CD14-positive monocyte (primary cell): Measurements from ENCODE around the gene CFAP20DC. TPM values are rescaled to one million over a fixed set of nuclear protein-coding genes. Genes with fewer than 3 reads are reported as not detected.

Experiments used
- DNase-seq, 3 donors: peaks; one replicate each; pipeline ENCODE4 v3.0.0-alpha.2; 2011 to 2022
- H2AFZ ChIP-seq: 2 replicates; pipeline ENCODE4 v1.6.0; 2012; ENCODE audit warnings: mild to moderate bottlenecking, low read depth, low read length, inconsistent platforms; ENCODE audit not compliant: insufficient read depth, poor library complexity, severe bottlenecking
- H3K27ac ChIP-seq, 2 donors: 1 replicate in 1 of 2; 2 replicates in 1 of 2; pipeline ENCODE4 v1.5.1; 2012 to 2013; ENCODE audit warnings: low read length in 2 of 2, control low read depth in 1 of 2, inconsistent platforms in 1 of 2, low read depth in 1 of 2, mild to moderate bottlenecking in 1 of 2
- H3K27me3 ChIP-seq, 2 donors: one replicate each; pipeline versions ENCODE4 v1.6.0 to v1.6.1; 2011 to 2013; ENCODE audit warnings: low read length in 2 of 2; ENCODE audit not compliant: control insufficient read depth in 2 of 2, insufficient read depth in 2 of 2
- H3K36me3 ChIP-seq, 2 donors: replicated peaks in 1 of 2; 1 replicate in 1 of 2; 2 replicates in 1 of 2; pipeline versions ENCODE4 v1.5.1 to v1.6.1; 2012 to 2013; ENCODE audit warnings: low read length in 2 of 2, control low read depth in 1 of 2, inconsistent platforms in 1 of 2, mild to moderate bottlenecking in 1 of 2; ENCODE audit not compliant: insufficient read depth in 2 of 2, control insufficient read depth in 1 of 2
- H3K4me1 ChIP-seq, 2 donors: 1 replicate in 1 of 2; 2 replicates in 1 of 2; pipeline versions ENCODE4 v1.5.1 to v1.6.1; 2012 to 2013; ENCODE audit warnings: low read length in 2 of 2, control low read depth in 1 of 2, inconsistent platforms in 1 of 2, mild to moderate bottlenecking in 1 of 2, moderate library complexity in 1 of 2; ENCODE audit not compliant: insufficient read depth in 2 of 2, control insufficient read depth in 1 of 2
- H3K4me2 ChIP-seq: replicated peaks from 2 replicates; pipeline ENCODE3; 2012; ENCODE audit warnings: low read length, moderate library complexity, mild to moderate bottlenecking; ENCODE audit not compliant: poor library complexity, severe bottlenecking; ENCODE audit errors: extremely low read depth
- H3K4me3 ChIP-seq, 3 experiments: fragments of 200-600 bp in 1 of 3; sonication (generic) in 1 of 3; replicated peaks in 1 of 3; 1 replicate in 2 of 3; 2 replicates in 1 of 3; pipeline ENCODE4 v1.5.1; 2011 to 2013; ENCODE audit warnings: low read length in 3 of 3, mild to moderate bottlenecking in 3 of 3, control low read depth in 2 of 3, low read depth in 2 of 3, inconsistent platforms in 1 of 3, moderate library complexity in 1 of 3
- H3K79me2 ChIP-seq: 2 replicates; pipeline ENCODE4 v1.6.0; 2012; ENCODE audit warnings: mild to moderate bottlenecking, control low read depth, inconsistent platforms, low read length, moderate library complexity; ENCODE audit not compliant: insufficient read depth
- H3K9ac ChIP-seq: 2 replicates; pipeline ENCODE4 v1.6.0; 2017; ENCODE audit warnings: low read length, mild to moderate bottlenecking; ENCODE audit not compliant: insufficient read depth, poor library complexity, severe bottlenecking
- H3K9me3 ChIP-seq, 2 donors: replicated peaks in 1 of 2; 1 replicate in 1 of 2; 2 replicates in 1 of 2; pipeline versions ENCODE4 v1.5.1 to v1.6.1; 2012 to 2013; ENCODE audit warnings: low read length in 2 of 2, control low read depth in 1 of 2; ENCODE audit not compliant: control insufficient read depth in 1 of 2, insufficient read depth in 1 of 2
- H4K20me1 ChIP-seq: 2 replicates; pipeline ENCODE4 v1.6.0; 2012; ENCODE audit warnings: mild to moderate bottlenecking, low read length, control low read depth, moderate library complexity; ENCODE audit not compliant: insufficient read depth
- H3K27ac Mint-ChIP-seq, 7 donors: one replicate each; pipeline ENCODE4 v1.8.0; 2020; ENCODE audit warnings: mild to moderate bottlenecking in 7 of 7, mixed read lengths in 7 of 7, moderate library complexity in 6 of 7, inconsistent platforms in 2 of 7
- H3K27me3 Mint-ChIP-seq, 3 donors: one replicate each; pipeline ENCODE4 v1.8.0; 2021 to 2022; ENCODE audit warnings: low read depth in 3 of 3, mild to moderate bottlenecking in 3 of 3, mixed read lengths in 3 of 3, moderate library complexity in 3 of 3, inconsistent platforms in 1 of 3
- H3K36me3 Mint-ChIP-seq, 2 donors: one replicate each; pipeline ENCODE4 v1.8.0; 2020; ENCODE audit warnings: mixed read lengths in 2 of 2, inconsistent platforms in 1 of 2, mild to moderate bottlenecking in 1 of 2
- H3K4me1 Mint-ChIP-seq: one replicate; pipeline ENCODE4 v1.8.0; 2020; ENCODE audit warnings: mild to moderate bottlenecking, mixed read lengths
- H3K4me3 Mint-ChIP-seq, 2 donors: one replicate each; pipeline ENCODE4 v1.8.0; 2020; ENCODE audit warnings: mild to moderate bottlenecking in 2 of 2, mixed read lengths in 2 of 2, moderate library complexity in 1 of 2
- H3K9me3 Mint-ChIP-seq, 7 donors: one replicate each; pipeline ENCODE4 v1.8.0; 2020 to 2022; ENCODE audit warnings: mixed read lengths in 7 of 7, mild to moderate bottlenecking in 6 of 7, moderate library complexity in 6 of 7, inconsistent platforms in 2 of 7
- CTCF ChIP-seq: fragments of 200-600 bp; IDR thresholded peaks from one replicate; pipeline ENCODE4 v1.8.0; 2022; ENCODE audit warnings: antibody characterized with exemption, mild to moderate bottlenecking
- WGBS: methylation state at CpG from one replicate; pipeline ENCODE4 v1.1.5; 2013; ENCODE audit warnings: missing lambda C conversion rate; ENCODE audit not compliant: insufficient coverage; 5-methylcytosine and 5-hydroxymethylcytosine counted together
- intact Hi-C, 2 donors: fragments of 100-400 bp; cut with micrococcal nuclease; formaldehyde crosslinking; loops; one replicate each; pipeline versions ENCODE4 v1.15.0 to v1.15.1; 2023
- polyA plus RNA-seq, 3 donors: library from polyadenylated mRNA; depleted of rRNA in 1 of 3; unstranded in 2 of 3; stranded (reverse) in 1 of 3; fragments of 300-500 nt in 2 of 3; fragments of >200 nt in 1 of 3; fragmentation: Illumina TruSeq in 2 of 3; gene quantifications; 1 replicate in 2 of 3; 2 replicates in 1 of 3; pipeline ENCODE4 v1.2.3, GENCODE V29; 2012 to 2021

CFAP20DC gene
- polyA plus RNA-seq, 3 donors = not detected

DNA sequence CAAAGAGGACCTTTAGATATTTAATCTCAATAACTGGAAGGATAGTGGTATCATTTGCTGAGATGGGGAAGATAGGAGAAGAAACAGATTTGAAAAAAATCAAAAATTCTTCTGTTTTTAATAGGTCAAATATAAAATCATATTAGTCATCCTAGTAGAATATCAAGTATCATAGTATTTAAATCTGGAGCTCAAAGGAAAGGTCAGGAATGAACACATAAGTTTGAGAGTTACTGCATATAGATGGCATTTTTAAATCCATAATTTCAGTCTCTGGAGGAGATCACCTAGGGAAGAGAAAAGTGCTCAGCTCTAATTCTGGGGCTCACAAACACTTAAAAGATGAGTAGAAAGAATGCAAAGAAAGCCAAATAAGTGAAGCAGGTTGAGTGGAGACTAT lies 24.9 kb upstream of the CFAP20DC start:
- H3K36me3 ChIP-seq = no peaks in the 10 kb centered on the region
- DNase-seq = no peak
- H3K9me3 ChIP-seq = no peaks in the 10 kb centered on the region
- Mint-ChIP-seq H3K4me3 (no peak overlapping the region), H3K4me1 (no peaks in the 10 kb centered on the region), H3K36me3 (no peaks in the 10 kb centered on the region), H3K27ac (no peak overlapping the region), H3K27me3 (peaks cover 0 to 2% (median 0%) of the 10 kb centered on the region in 3 donors), H3K9me3 (no peaks in the 10 kb centered on the region)
- H3K9ac ChIP-seq = no peak overlapping the region
- no peak for TF ChIP-seq CTCF
- no peaks in the 10 kb centered on the region for H3K4me1 ChIP-seq
- intact Hi-C loops = no loop called here
- H4K20me1 ChIP-seq = no peaks in the 10 kb centered on the region
- H3K27me3 ChIP-seq = no peaks in the 10 kb centered on the region
- no peak overlapping the region for H3K4me2 ChIP-seq
- H3K27ac ChIP-seq = no peak overlapping the region
- H3K4me3 ChIP-seq = no peak overlapping the region
- no peak overlapping the region for H2AFZ ChIP-seq
- no peaks in the 10 kb centered on the region for H3K79me2 ChIP-seq

DNA sequence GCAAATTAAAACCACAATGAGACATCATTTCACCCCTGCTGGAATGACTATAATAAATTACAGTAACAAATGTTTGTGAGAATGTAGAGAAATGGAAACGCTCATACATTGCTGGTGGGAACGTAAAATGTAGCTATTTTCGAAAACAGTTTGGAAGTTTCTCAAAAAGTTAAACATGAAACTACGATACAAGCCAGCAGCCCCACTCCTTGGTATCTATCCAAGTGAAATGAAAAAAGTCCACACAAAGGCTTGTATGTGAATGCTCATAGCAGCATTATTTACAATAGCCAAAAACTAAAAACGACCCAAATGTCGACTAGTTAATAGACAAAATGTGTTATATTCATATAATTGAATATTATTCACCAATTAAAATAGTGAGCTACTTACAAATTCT lies 22.9 kb upstream of the CFAP20DC start:
- Mint-ChIP-seq H3K36me3 (no peaks in the 10 kb centered on the region), H3K27ac (no peak overlapping the region), H3K27me3 (no peaks in the 10 kb centered on the region), H3K4me1 (no peaks in the 10 kb centered on the region), H3K9me3 (no peaks in the 10 kb centered on the region), H3K4me3 (no peak overlapping the region)
- DNase-seq = no peak
- no peaks in the 10 kb centered on the region for H3K4me1 ChIP-seq
- no peaks in the 10 kb centered on the region for H3K79me2 ChIP-seq
- no peak overlapping the region for H2AFZ ChIP-seq
- 90% methylated on average over 2 of the region's 6 CpGs for WGBS
- no peaks in the 10 kb centered on the region for H3K27me3 ChIP-seq
- no peaks in the 10 kb centered on the region for H3K36me3 ChIP-seq
- H3K4me2 ChIP-seq = no peak overlapping the region
- no peak overlapping the region for H3K9ac ChIP-seq
- TF ChIP-seq CTCF = no peak
- intact Hi-C loops = no loop called here
- no peaks in the 10 kb centered on the region for H3K9me3 ChIP-seq
- no peak overlapping the region for H3K27ac ChIP-seq
- no peaks in the 10 kb centered on the region for H4K20me1 ChIP-seq
- H3K4me3 ChIP-seq = no peak overlapping the region
